Measurements from ENCODE around the gene MBOAT2.

Gene MBOAT2

GRCh38 chr2:9018109-9018508 lies 14.6 kb upstream of the MBOAT2 start:
- no peak for DNase-seq (ENCODE audit: low spot score)

GRCh38 chr2:9017411-9017810 lies 13.9 kb upstream of the MBOAT2 start:
- DNase-seq (ENCODE audit: low spot score): no peak

- DNase-seq (ENCODE audit: low spot score): no peak
These were observed 12.5 kb upstream of the MBOAT2 start for GRCh38 chr2:9015998-9016397.

GRCh38 chr2:9013403-9013802 lies 9.9 kb upstream of the MBOAT2 start:
- DNase-seq (ENCODE audit: low spot score): no peak

- DNase-seq (ENCODE audit: low spot score): no peak
These were observed 7.4 kb upstream of the MBOAT2 start for GRCh38 chr2:9010866-9011265.

GRCh38 chr2:9008951-9009664 lies 5.6 kb upstream of the MBOAT2 start:
- DNase-seq (ENCODE audit: low spot score): no peak

GRCh38 chr2:9006368-9006767 lies 2.9 kb upstream of the MBOAT2 start:
- no peak for DNase-seq (ENCODE audit: low spot score)

GRCh38 chr2:9004338-9005204 lies 1.1 kb upstream of the MBOAT2 start:
- no peak for DNase-seq (ENCODE audit: low spot score)

- DNase-seq (ENCODE audit: low spot score): no peak
These were observed 193 bp downstream of the MBOAT2 start for GRCh38 chr2:9003366-9003615.

- peak; percentile 29 for DNase-seq (ENCODE audit: low spot score)
These were observed 683 bp downstream of the MBOAT2 start for GRCh38 chr2:9002637-9003365.

GRCh38 chr2:9002313-9002636 lies 1.2 kb downstream of the MBOAT2 start:
- DNase-seq (ENCODE audit: low spot score): no peak

GRCh38 chr2:9001778-9002177 lies 1.7 kb downstream of the MBOAT2 start:
- DNase-seq (ENCODE audit: low spot score): no peak

GRCh38 chr2:9001229-9001628 lies 2.3 kb downstream of the MBOAT2 start:
- DNase-seq (ENCODE audit: low spot score): no peak

GRCh38 chr2:9000442-9000841 lies 3.0 kb downstream of the MBOAT2 start:
- no peak for DNase-seq (ENCODE audit: low spot score)

- no peak for DNase-seq (ENCODE audit: low spot score)
These were observed 3.7 kb downstream of the MBOAT2 start for GRCh38 chr2:8999797-9000196.

- no peak for DNase-seq (ENCODE audit: low spot score)
These were observed 4.4 kb downstream of the MBOAT2 start for GRCh38 chr2:8999102-8999446.

GRCh38 chr2:8998418-8999101 lies 4.9 kb downstream of the MBOAT2 start:
- DNase-seq (ENCODE audit: low spot score): no peak

GRCh38 chr2:8997631-8998030 lies 5.9 kb downstream of the MBOAT2 start:
- no peak for DNase-seq (ENCODE audit: low spot score)

GRCh38 chr2:8997108-8997507 lies 6.4 kb downstream of the MBOAT2 start:
- no peak for DNase-seq (ENCODE audit: low spot score)

- DNase-seq (ENCODE audit: low spot score): no peak
These were observed 7.5 kb downstream of the MBOAT2 start for GRCh38 chr2:8996006-8996405.

GRCh38 chr2:8994386-8994785 lies 9.1 kb downstream of the MBOAT2 start:
- no peak for DNase-seq (ENCODE audit: low spot score)

GRCh38 chr2:8993902-8994278 lies 9.6 kb downstream of the MBOAT2 start:
- DNase-seq (ENCODE audit: low spot score): no peak
